ENCODE measurements around the gene SLFN13. TPM values are rescaled to one million over a fixed set of nuclear protein-coding genes. Genes with fewer than 3 reads are reported as not detected.
A peak's percentile ranks its signal among the peaks of the same experiment; 100 is the strongest.
"Not testable (repeated sequence)": the region's sequence is repeated elsewhere in the genome, so short reads cannot be mapped to it uniquely, and the experiment has no call there.

Gene SLFN13
- total RNA-seq, 1 experiment from 2014 or later: 10.1 TPM

DNA sequence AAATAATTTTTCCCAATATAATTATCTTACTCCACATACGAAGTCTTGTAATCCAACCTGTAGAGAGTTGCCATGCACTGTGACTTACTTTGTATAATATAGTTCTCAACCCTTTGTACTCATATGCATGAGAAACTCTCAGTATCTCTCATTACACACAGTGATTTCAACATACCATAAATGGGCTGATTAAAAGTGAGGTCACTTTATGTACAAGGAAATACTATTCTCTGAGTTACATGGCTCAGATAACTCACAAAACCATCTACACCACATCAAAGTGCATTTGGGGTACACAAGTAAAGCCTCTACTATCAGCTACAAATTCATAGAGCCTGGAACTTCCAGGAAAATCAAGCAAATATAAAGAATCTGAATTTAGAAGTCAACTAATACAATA, 44.2 kb downstream of the SLFN13 start:
- H3K14ac ChIP-seq (ENCODE audit: insufficient read depth, low read length): no peak overlapping the region
- Mint-ChIP-seq H3K4me1 (no peaks in the 10 kb centered on the region), H3K36me3 (ENCODE audit: insufficient read depth in 1 of 3, low read depth in 3 of 3) (peaks cover 0 to 12% (median 0%) of the 10 kb centered on the region in 3 experiments; a peak in 2 of 7 replicates), H3K27me3 (ENCODE audit: low read depth) (no peaks in the 10 kb centered on the region), H3K4me3 (no peak overlapping the region), H3K9me3 (no peaks in the 10 kb centered on the region; a peak in 1 of 5 replicates), H3K27ac (no peak overlapping the region)
- no peak overlapping the region for H3K18ac ChIP-seq (ENCODE audit: insufficient read length, low read depth, low read length)
- no peak for DNase-seq
- no peak overlapping the region for H3K56ac ChIP-seq (ENCODE audit: insufficient read length, low read depth, low read length)
- H2AFZ ChIP-seq (ENCODE audit: low read length): no peak overlapping the region
- no peaks in the 10 kb centered on the region for H3K27me3 ChIP-seq (ENCODE audit: insufficient read depth, low read length)
- no peak overlapping the region for H3K4ac ChIP-seq (ENCODE audit: low read depth, low read length)
- H2BK5ac ChIP-seq (ENCODE audit: insufficient read length, low read length): no peak overlapping the region
- H3K9me3 ChIP-seq (ENCODE audit: control insufficient read depth, low read depth, low read length): no peaks in the 10 kb centered on the region
- no peak overlapping the region for H3K27ac ChIP-seq (ENCODE audit: insufficient read length, low read depth, low read length)
- H2AK5ac ChIP-seq (ENCODE audit: insufficient read length, low read length): no peak overlapping the region
- H4K20me1 ChIP-seq (ENCODE audit: control insufficient read depth, insufficient read depth, insufficient read length): no peaks in the 10 kb centered on the region
- H2BK20ac ChIP-seq (ENCODE audit: low read depth, low read length, poor library complexity, severe bottlenecking): no peak overlapping the region
- TF ChIP-seq, protein P1, sequence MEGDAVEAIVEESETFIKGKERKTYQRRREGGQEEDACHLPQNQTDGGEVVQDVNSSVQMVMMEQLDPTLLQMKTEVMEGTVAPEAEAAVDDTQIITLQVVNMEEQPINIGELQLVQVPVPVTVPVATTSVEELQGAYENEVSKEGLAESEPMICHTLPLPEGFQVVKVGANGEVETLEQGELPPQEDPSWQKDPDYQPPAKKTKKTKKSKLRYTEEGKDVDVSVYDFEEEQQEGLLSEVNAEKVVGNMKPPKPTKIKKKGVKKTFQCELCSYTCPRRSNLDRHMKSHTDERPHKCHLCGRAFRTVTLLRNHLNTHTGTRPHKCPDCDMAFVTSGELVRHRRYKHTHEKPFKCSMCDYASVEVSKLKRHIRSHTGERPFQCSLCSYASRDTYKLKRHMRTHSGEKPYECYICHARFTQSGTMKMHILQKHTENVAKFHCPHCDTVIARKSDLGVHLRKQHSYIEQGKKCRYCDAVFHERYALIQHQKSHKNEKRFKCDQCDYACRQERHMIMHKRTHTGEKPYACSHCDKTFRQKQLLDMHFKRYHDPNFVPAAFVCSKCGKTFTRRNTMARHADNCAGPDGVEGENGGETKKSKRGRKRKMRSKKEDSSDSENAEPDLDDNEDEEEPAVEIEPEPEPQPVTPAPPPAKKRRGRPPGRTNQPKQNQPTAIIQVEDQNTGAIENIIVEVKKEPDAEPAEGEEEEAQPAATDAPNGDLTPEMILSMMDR (conservative IDR thresholded peaks at IDR 0.05): no peak
- H3K23ac ChIP-seq (ENCODE audit: insufficient read length, low read depth, low read length): no peak overlapping the region
- no peaks in the 10 kb centered on the region for H3K23me2 ChIP-seq (ENCODE audit: insufficient read length, low read depth, low read length, poor library complexity, severe bottlenecking)
- no CpG with 5 or more reads among the region's 1 CpG for WGBS (ENCODE audit: extremely low coverage, insufficient read length, low lambda C conversion rate)
- H3K4me2 ChIP-seq (ENCODE audit: insufficient read depth, insufficient read length, low read length): no peak overlapping the region
- H4K5ac ChIP-seq (ENCODE audit: insufficient read length, low read depth, low read length): no peak overlapping the region
- no peaks in the 10 kb centered on the region for H3K79me1 ChIP-seq (ENCODE audit: insufficient read depth, low read depth, low read length, poor library complexity, severe bottlenecking)
- H2BK120ac ChIP-seq (ENCODE audit: low read depth, low read length, poor library complexity, severe bottlenecking): no peak overlapping the region
- H2BK12ac ChIP-seq (ENCODE audit: insufficient read length, low read depth, low read length): no peak overlapping the region
- no peak overlapping the region for H4K8ac ChIP-seq (replicated peaks; ENCODE audit: insufficient read length, low read depth, low read length)
- no peaks in the 10 kb centered on the region for H3K4me1 ChIP-seq (ENCODE audit: insufficient read depth, low read length)
- no peak overlapping the region for H3K9ac ChIP-seq (ENCODE audit: extremely low read depth, insufficient read length, low read length)
- no peak overlapping the region for H2BK15ac ChIP-seq (ENCODE audit: low read depth, low read length)
- no peaks in the 10 kb centered on the region for H3K79me2 ChIP-seq (ENCODE audit: insufficient read depth, low read length)
- H4K91ac ChIP-seq (ENCODE audit: insufficient read length, low read depth, low read length): no peak overlapping the region
- no peak overlapping the region for H3T11ph ChIP-seq (ENCODE audit: low read length)

DNA sequence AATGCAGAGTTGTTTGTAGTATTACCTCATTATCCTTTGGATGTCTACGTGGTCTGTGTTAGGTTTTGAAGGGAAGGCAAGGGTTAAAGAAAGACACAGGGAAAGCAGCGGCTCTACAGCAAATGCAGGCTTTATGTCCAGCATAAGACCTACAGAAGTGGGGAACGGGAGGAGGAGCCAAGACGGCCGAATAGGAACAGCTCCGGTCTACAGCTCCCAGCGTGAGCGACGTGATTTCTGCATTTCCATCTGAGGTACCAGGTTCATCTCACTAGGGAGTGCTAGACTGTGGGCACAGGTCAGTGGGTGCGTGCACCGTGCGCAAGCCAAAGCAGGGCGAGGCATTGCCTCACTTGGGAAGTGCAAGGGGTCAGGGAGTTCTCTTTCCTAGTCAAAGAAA, 54.8 kb downstream of the SLFN13 start:
- H3K56ac ChIP-seq (ENCODE audit: insufficient read length, low read depth, low read length); H4K5ac ChIP-seq (ENCODE audit: insufficient read length, low read depth, low read length); H4K91ac ChIP-seq (ENCODE audit: insufficient read length, low read depth, low read length); H3K79me2 ChIP-seq (ENCODE audit: insufficient read depth, low read length); H3K27me3 Mint-ChIP-seq (ENCODE audit: low read depth); H2AK5ac ChIP-seq (ENCODE audit: insufficient read length, low read length); H2BK15ac ChIP-seq (ENCODE audit: low read depth, low read length); H3K9ac ChIP-seq (ENCODE audit: extremely low read depth, insufficient read length, low read length); H2BK5ac ChIP-seq (ENCODE audit: insufficient read length, low read length); H2BK20ac ChIP-seq (ENCODE audit: low read depth, low read length, poor library complexity, severe bottlenecking); H3K23ac ChIP-seq (ENCODE audit: insufficient read length, low read depth, low read length); H3K4me2 ChIP-seq (ENCODE audit: insufficient read depth, insufficient read length, low read length); H3K27ac ChIP-seq (ENCODE audit: insufficient read length, low read depth, low read length); H2AFZ ChIP-seq (ENCODE audit: low read length); H3T11ph ChIP-seq (ENCODE audit: low read length); H3K4me3 Mint-ChIP-seq; H3K4ac ChIP-seq (ENCODE audit: low read depth, low read length); H4K8ac ChIP-seq (replicated peaks; ENCODE audit: insufficient read length, low read depth, low read length); H3K27me3 ChIP-seq (ENCODE audit: insufficient read depth, low read length); H4K20me1 ChIP-seq (ENCODE audit: control insufficient read depth, insufficient read depth, insufficient read length); H3K36me3 Mint-ChIP-seq (ENCODE audit: insufficient read depth in 1 of 3, low read depth in 3 of 3); H3K79me1 ChIP-seq (ENCODE audit: insufficient read depth, low read depth, low read length, poor library complexity, severe bottlenecking); H2BK120ac ChIP-seq (ENCODE audit: low read depth, low read length, poor library complexity, severe bottlenecking); H2BK12ac ChIP-seq (ENCODE audit: insufficient read length, low read depth, low read length); H3K4me1 Mint-ChIP-seq; H3K23me2 ChIP-seq (ENCODE audit: insufficient read length, low read depth, low read length, poor library complexity, severe bottlenecking); H3K18ac ChIP-seq (ENCODE audit: insufficient read length, low read depth, low read length); H3K4me1 ChIP-seq (ENCODE audit: insufficient read depth, low read length); DNase-seq; H3K14ac ChIP-seq (ENCODE audit: insufficient read depth, low read length); H3K9me3 ChIP-seq (ENCODE audit: control insufficient read depth, low read depth, low read length): not testable (repeated sequence)
- H3K27ac Mint-ChIP-seq: peak overlapping the region in 1 of 3 experiments; percentile 65; a peak in 1 of 7 replicates
- no CpG with 5 or more reads among the region's 13 CpGs for whole genome bisulfite sequencing (ENCODE audit: extremely low coverage, insufficient read length, low lambda C conversion rate)
- H3K9me3 Mint-ChIP-seq: peaks cover 7 to 14% of the 10 kb centered on the region in 2 experiments

All from H9 (cell line).